GM12878 (cell line): ENCODE results near the gene KAZN. TPM values are rescaled to one million over a fixed set of nuclear protein-coding genes. Genes with fewer than 3 reads are reported as not detected.

ENCODE experiments used
- ATAC-seq: fragments of 200-7000 bp; cut with Tn5 transposase; 3 replicates; pipeline ENCODE4 v1.9.1; 2020; ENCODE audit warnings: mild to moderate bottlenecking, moderate library complexity
- BruUV-seq: library from RNA; stranded (reverse); fragments of 400-500 nt; replicated peaks from 2 replicates; lab custom pipeline; 2021; lab: Mats Ljungman, UMichigan
- CTCF ChIA-PET: fragments of 300-600 bp; sonication (Branson Sonifier 250); formaldehyde crosslinking; extraction: SDS; loops from one replicate; lab custom pipeline; 2021; ENCODE audit warnings: inconsistent platforms; lab: Yijun Ruan, JAX
- POLR2A ChIA-PET: fragments of 350-600 bp; formaldehyde crosslinking; extraction: SDS; loops from one replicate; lab custom pipeline; 2021; ENCODE audit warnings: inconsistent platforms; lab: Charles Lee
- RAD21 ChIA-PET: fragments of 300-600 bp; sonication (Branson Sonifier 250); formaldehyde crosslinking; loops from one replicate; lab custom pipeline; 2023; ENCODE audit warnings: antibody characterized with exemption; ENCODE audit not compliant: unreplicated experiment; lab: Charles Lee
- SMC1A ChIA-PET: fragments of 300-600 bp; sonication (Branson Sonifier 250); formaldehyde crosslinking; loops from one replicate; lab custom pipeline; 2023; ENCODE audit not compliant: unreplicated experiment, uncharacterized antibody; lab: Charles Lee
- DNase-seq: peaks from one replicate; pipeline ENCODE4 v3.0.0-alpha.2; 2011; ENCODE audit warnings: low read depth, low spot score
- FAIRE-seq: peaks from 3 replicates; lab custom pipeline; 2011; peaks lifted over from hg19 to GRCh38; lab: Jason Lieb, UNC
- H2AFZ ChIP-seq: 2 replicates; pipeline ENCODE4 v1.6.0; 2011; ENCODE audit warnings: low read depth, low read length, control low read depth; ENCODE audit not compliant: control insufficient read depth
- H3K27ac ChIP-seq: 2 replicates; pipeline ENCODE4 v1.5.1; 2011; ENCODE audit warnings: control low read depth; ENCODE audit not compliant: control insufficient read depth, insufficient read depth
- H3K27me3 ChIP-seq, 2 experiments: replicated peaks in 1 of 2; 2 replicates each; pipeline versions ENCODE4 v1.6.0 to v1.6.1; 2011; ENCODE audit warnings: low read length in 1 of 2; ENCODE audit not compliant: control insufficient read depth in 2 of 2, insufficient read depth in 2 of 2
- H3K36me3 ChIP-seq, 2 experiments: 2 replicates each; pipeline ENCODE4 v1.5.1; 2011; ENCODE audit warnings: low read length in 1 of 2; ENCODE audit not compliant: control insufficient read depth in 2 of 2, insufficient read depth in 2 of 2
- H3K4me1 ChIP-seq: 2 replicates; pipeline ENCODE4 v1.6.1; 2011; ENCODE audit warnings: mild to moderate bottlenecking, low read length, moderate library complexity, mixed read lengths; ENCODE audit not compliant: control insufficient read depth, insufficient read depth
- H3K4me2 ChIP-seq: 2 replicates; pipeline ENCODE4 v1.6.0; 2011; ENCODE audit warnings: control low read depth; ENCODE audit not compliant: control insufficient read depth, insufficient read depth
- H3K4me3 ChIP-seq: fragments of 200-600 bp; sonication (generic); 2 replicates; pipeline ENCODE4 v1.5.1; 2016
- H3K79me2 ChIP-seq: 2 replicates; pipeline ENCODE4 v1.6.0; 2011; ENCODE audit warnings: low read length; ENCODE audit not compliant: control insufficient read depth, insufficient read depth
- H3K9ac ChIP-seq: 2 replicates; pipeline ENCODE4 v1.8.0; 2011; ENCODE audit warnings: low read length, control low read depth, mixed read lengths; ENCODE audit not compliant: control insufficient read depth, insufficient read depth
- H3K9me3 ChIP-seq: replicated peaks from 3 replicates; pipeline ENCODE4 v1.5.1; 2011; ENCODE audit warnings: mild to moderate bottlenecking, low read length; ENCODE audit not compliant: control insufficient read depth, insufficient read depth
- H4K20me1 ChIP-seq: 2 replicates; pipeline ENCODE4 v1.6.0; 2011; ENCODE audit not compliant: control insufficient read depth, insufficient read depth
- BHLHE40 ChIP-seq, 2 experiments: fragments of 450-650 bp in 1 of 2; IDR thresholded peaks; 2 replicates each; pipeline ENCODE4 v1.6.1; 2011 to 2017; ENCODE audit warnings: low read depth in 2 of 2, borderline replicate concordance in 1 of 2, improper control_type of control experiment in 1 of 2, low read length in 1 of 2, mild to moderate bottlenecking in 1 of 2
- ETV6 ChIP-seq, 2 experiments: fragments of 450-650 bp in 1 of 2; IDR thresholded peaks in 1 of 2; conservative IDR thresholded peaks in 1 of 2; 2 replicates each; pipeline ENCODE4 v1.6.1; 2014; ENCODE audit warnings: antibody characterized with exemption in 1 of 2, borderline replicate concordance in 1 of 2, low read depth in 1 of 2, mild to moderate bottlenecking in 1 of 2, moderate library complexity in 1 of 2
- GATAD2B ChIP-seq: fragments of 450-650 bp; conservative IDR thresholded peaks from 2 replicates; pipeline ENCODE4 v1.6.1; 2017; ENCODE audit warnings: low read depth, mild to moderate bottlenecking, moderate library complexity
- IRF3 ChIP-seq: fragments of 450-650 bp; IDR thresholded peaks from 2 replicates; pipeline ENCODE4 v1.6.1; 2014; ENCODE audit warnings: mild to moderate bottlenecking
- IRF4 ChIP-seq: IDR thresholded peaks from 2 replicates; pipeline ENCODE4 v1.6.1; 2011; ENCODE audit warnings: low read depth, low read length
- NR2C2 ChIP-seq: IDR thresholded peaks from 2 replicates; pipeline ENCODE4 v1.6.1; 2011; ENCODE audit warnings: borderline replicate concordance, low read depth; ENCODE audit not compliant: control insufficient read depth, insufficient read length
- PAX8 ChIP-seq: fragments of 450-650 bp; IDR thresholded peaks from 2 replicates; pipeline ENCODE4 v1.6.1; 2017; ENCODE audit warnings: mild to moderate bottlenecking, moderate library complexity
- SIX5 ChIP-seq: IDR thresholded peaks from 2 replicates; pipeline ENCODE4 v1.6.1; 2011; ENCODE audit warnings: mild to moderate bottlenecking, low read depth, low read length, moderate library complexity; ENCODE audit not compliant: severe bottlenecking
- SMAD5 ChIP-seq: IDR thresholded peaks from 2 replicates; pipeline ENCODE4 v1.6.1; 2016; ENCODE audit warnings: antibody characterized with exemption, low read depth
- ZBTB40 ChIP-seq: fragments of 450-650 bp; IDR thresholded peaks from 2 replicates; pipeline ENCODE4 v1.6.1; 2016; ENCODE audit warnings: mild to moderate bottlenecking, moderate library complexity, borderline replicate concordance
- WGBS: methylation state at CpG from one replicate; pipeline ENCODE4 v1.1.6; 2016; ENCODE audit warnings: low lambda C conversion rate; ENCODE audit not compliant: insufficient replicate concordance, insufficient coverage; ENCODE audit errors: missing lambda C conversion rate; 5-methylcytosine and 5-hydroxymethylcytosine counted together
- in situ Hi-C: fragments of 300-500 bp; cut with MboI; formaldehyde crosslinking; loops from 9 replicates; pipeline ENCODE4 v1.14.3; 2018; ENCODE audit warnings: mixed read lengths
- intact Hi-C: fragments of 100-400 bp; cut with micrococcal nuclease; formaldehyde crosslinking; loops from one replicate; pipeline ENCODE4 v1.14.2; 2022; ENCODE audit not compliant: unreplicated experiment
- polyA plus RNA-seq, 11 experiments: library from polyadenylated mRNA; depleted of rRNA in 4 of 11; unstranded in 6 of 11; stranded (reverse) in 5 of 11; fragments of >200 nt; fragmentation: Nextera tagmentation in 4 of 11; fragmentation: Illumina TruSeq in 1 of 11; extraction: Ambion mirVana in 4 of 11; extraction: Trizol in 1 of 11; gene quantifications; 1 replicate in 1 of 11; 2 replicates in 10 of 11; pipeline versions ENCODE4 v1.2.1 to v1.2.3, GENCODE V29; 2011 to 2016; ENCODE audit warnings: inconsistent platforms in 2 of 11, missing spikeins in 2 of 11, low read depth in 1 of 11
- total RNA-seq, 4 experiments: library from RNA; depleted of rRNA in 3 of 4; stranded (reverse); fragments of >200 nt in 3 of 4; fragmentation: Illumina TruSeq in 1 of 4; extraction: Trizol in 1 of 4; gene quantifications; 2 replicates each; pipeline versions ENCODE4 v1.2.1 to v1.2.3, GENCODE V29; 2013 to 2021

Gene KAZN
- total and polyA plus RNA-seq, 10 of the 15 experiments (the other 5 are each of a cell fraction or from before 2014, with no cell fraction given): 0.72 to 4.0 (median 1.2) TPM

GRCh38 chr1:15120251-15120945 lies 521.9 kb downstream of the KAZN start:
- WGBS: 22% methylated on average over 13 of the region's 13 CpGs
- RAD21 ChIA-PET: no interaction called here
- POLR2A ChIA-PET: no interaction called here
- Histone ChIP-seq H3K4me1 (no peaks in the 10 kb centered on the region), H3K9ac (no peak overlapping the region), H3K79me2 (no peaks in the 10 kb centered on the region), H3K36me3 (no peaks in the 10 kb centered on the region), H3K9me3 (no peaks in the 10 kb centered on the region), H3K27me3 (no peaks in the 10 kb centered on the region; a peak in 2 of 4 replicates), H3K4me3 (no peak overlapping the region), H4K20me1 (no peaks in the 10 kb centered on the region; the same call in 1 of the 2 replicates), H3K27ac (no peak overlapping the region), H2AFZ (no peak overlapping the region), H3K4me2 (no peak overlapping the region)
- no TSS peak for BruUV-seq
- ATAC-seq (no peak), FAIRE-seq (no peak), DNase-seq (no peak)
- intact Hi-C loops: no loop called here
- in situ Hi-C loops: loop anchor here (10.0 kb wide), 1 partner anchor 184 kb away; no protein-coding TSS in a partner anchor
- CTCF ChIA-PET: interaction anchor here (0.8 to 1.2 kb wide), 2 partner anchors 8 to 185 kb away, joined by 3 read pairs; no protein-coding TSS in a partner anchor
- SMC1A ChIA-PET: interaction anchor here (0.7 to 1.3 kb wide), 2 partner anchors 15 to 184 kb away, joined by 3 read pairs; no protein-coding TSS in a partner anchor
- TF ChIP-seq IRF3 (no peak), NR2C2 (no peak), BHLHE40 (IDR thresholded peaks at IDR 0.05; ENCODE audit: borderline replicate concordance in 1 of 2, low read depth in 2 of 2, low read length in 1 of 2) (no peak)

- Histone ChIP-seq H3K9ac (no peak overlapping the region), H3K79me2 (no peaks in the 10 kb centered on the region), H3K4me3 (no peak overlapping the region), H3K4me2 (no peak overlapping the region), H3K36me3 (no peaks in the 10 kb centered on the region), H3K9me3 (no peaks in the 10 kb centered on the region), H3K4me1 (no peaks in the 10 kb centered on the region), H2AFZ (no peak overlapping the region), H3K27me3 (no peaks in the 10 kb centered on the region; a peak in 1 of 4 replicates), H4K20me1 (no peaks in the 10 kb centered on the region; the same call in 1 of the 2 replicates), H3K27ac (no peak overlapping the region)
- no TSS peak for BruUV-seq
- 55% methylated on average over 7 of the region's 7 CpGs for WGBS
- SMC1A ChIA-PET: no interaction called here
- in situ Hi-C loops: loop anchor here (10.0 kb wide), 1 partner anchor 182 kb away; no protein-coding TSS in a partner anchor
- FAIRE-seq (no peak), ATAC-seq (no peak), DNase-seq (no peak)
- POLR2A ChIA-PET: no interaction called here
- CTCF ChIA-PET: interaction anchor here (1.3 to 2.0 kb wide), 3 partner anchors 150 to 183 kb away, joined by 4 to 6 read pairs (median 4); no protein-coding TSS in a partner anchor
- RAD21 ChIA-PET: no interaction called here
- intact Hi-C loops: no loop called here
- TF ChIP-seq ZBTB40 (no peak), GATAD2B (no peak), ETV6 (conservative IDR thresholded peaks at IDR 0.05 in 1 of 2, IDR thresholded peaks at IDR 0.05 in 1 of 2; ENCODE audit: borderline replicate concordance in 1 of 2, low read depth in 1 of 2) (no peak), SIX5 (no peak), IRF4 (no peak), PAX8 (no peak), SMAD5 (no peak)
These were observed 523.8 kb downstream of the KAZN start for GRCh38 chr1:15122331-15122730.
